ENCODE measurements around the gene WNT2.
"Not testable (repeated sequence)": the region's sequence is repeated elsewhere in the genome, so short reads cannot be mapped to it uniquely, and the experiment has no call there.

- TF ChIP-seq EZH2 (IDR thresholded peaks at IDR 0.05; ENCODE audit: low read depth); CTCF (conservative IDR thresholded peaks at IDR 0.05): not testable (repeated sequence)
Observed at GRCh38 chr7:117245703-117246102, 77.2 kb downstream of the WNT2 start.
